ENCODE data around the gene SOWAHA.

SOWAHA gene

GRCh38 chr5:132773601-132774355, 39.3 kb upstream of the SOWAHA start:
- peak; percentile 34 to 69 for DNase-seq
- TF ChIP-seq GATA1 (IDR thresholded peaks at IDR 0.05; ENCODE audit: low read depth, low read length) (no peak), POLR2A (IDR thresholded peaks at IDR 0.05; ENCODE audit: low read length) (no peak)

DNA sequence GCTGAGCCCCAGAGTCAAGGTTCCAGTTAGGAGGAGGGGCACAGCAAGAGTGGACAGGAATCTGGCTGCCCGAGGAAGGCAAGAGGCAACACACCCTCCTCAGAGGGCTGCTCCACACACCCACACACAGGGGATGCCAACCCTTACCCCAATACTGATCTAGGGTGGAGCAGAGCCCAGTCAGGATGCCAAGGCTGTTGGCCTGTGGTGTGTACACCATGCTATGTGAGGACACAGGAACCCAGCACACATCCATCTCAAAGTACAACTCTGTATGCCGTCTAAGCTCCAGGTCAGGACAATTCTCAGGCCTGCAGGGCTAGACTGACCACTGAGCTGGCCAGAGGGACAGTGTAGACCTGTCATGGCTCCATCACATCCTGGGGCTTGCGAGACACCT, 38.7 kb upstream of the SOWAHA start:
- no peak for DNase-seq
- TF ChIP-seq POLR2A (IDR thresholded peaks at IDR 0.05; ENCODE audit: low read length) (no peak), GATA1 (IDR thresholded peaks at IDR 0.05; ENCODE audit: low read depth, low read length) (no peak)

DNA sequence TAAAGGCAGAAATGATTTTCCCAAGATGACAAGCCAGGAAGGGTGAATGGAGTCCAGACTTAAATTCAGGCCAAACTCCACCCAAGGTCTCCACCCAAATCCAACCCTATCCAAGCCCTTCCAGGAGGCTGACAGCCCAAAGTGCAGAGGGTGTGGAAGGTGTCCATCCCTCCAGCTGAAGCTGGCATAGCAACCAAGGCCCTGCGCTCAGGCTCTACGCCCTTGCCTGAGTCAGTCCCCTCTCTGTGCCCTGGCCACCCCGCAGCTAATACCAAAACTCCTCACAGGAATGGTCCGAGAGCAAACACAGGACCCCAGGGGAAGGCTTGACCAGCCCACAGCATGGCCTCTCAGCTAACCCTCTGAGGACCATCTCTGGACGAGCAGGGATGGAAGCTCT, 38.2 kb upstream of the SOWAHA start:
- DNase-seq, result no peak
- TF ChIP-seq GATA1 (IDR thresholded peaks at IDR 0.05; ENCODE audit: low read depth, low read length), result no peak
- no peak for TF ChIP-seq POLR2A (IDR thresholded peaks at IDR 0.05; ENCODE audit: low read length)

DNA sequence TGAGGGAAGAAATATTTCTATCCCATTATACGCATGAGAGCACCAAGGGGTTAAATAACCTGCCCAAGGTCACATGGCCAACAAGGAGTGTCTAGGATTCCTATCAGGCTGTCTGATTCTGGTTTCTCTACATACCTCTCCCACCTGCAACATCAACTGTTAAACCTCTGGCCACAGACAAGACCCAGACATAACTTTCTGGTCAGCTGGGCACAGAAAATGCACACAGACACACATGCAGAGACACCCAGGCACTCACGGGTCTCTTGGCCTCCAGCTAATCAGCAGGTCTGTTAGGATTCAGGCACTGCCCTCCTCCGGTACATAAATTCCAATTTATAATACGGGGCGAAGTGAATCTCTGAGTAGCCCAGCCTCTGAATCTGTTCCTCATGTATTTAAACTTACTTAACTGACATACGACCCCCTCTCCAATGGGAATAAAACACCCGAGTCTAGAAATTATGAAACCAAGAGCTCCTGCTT, 37.6 kb upstream of the SOWAHA start:
- TF ChIP-seq POLR2A (IDR thresholded peaks at IDR 0.05; ENCODE audit: low read length) (no peak), GATA1 (IDR thresholded peaks at IDR 0.05; ENCODE audit: low read depth, low read length) (no peak)
- DNase-seq, result peak; percentile 26 to 33

DNA sequence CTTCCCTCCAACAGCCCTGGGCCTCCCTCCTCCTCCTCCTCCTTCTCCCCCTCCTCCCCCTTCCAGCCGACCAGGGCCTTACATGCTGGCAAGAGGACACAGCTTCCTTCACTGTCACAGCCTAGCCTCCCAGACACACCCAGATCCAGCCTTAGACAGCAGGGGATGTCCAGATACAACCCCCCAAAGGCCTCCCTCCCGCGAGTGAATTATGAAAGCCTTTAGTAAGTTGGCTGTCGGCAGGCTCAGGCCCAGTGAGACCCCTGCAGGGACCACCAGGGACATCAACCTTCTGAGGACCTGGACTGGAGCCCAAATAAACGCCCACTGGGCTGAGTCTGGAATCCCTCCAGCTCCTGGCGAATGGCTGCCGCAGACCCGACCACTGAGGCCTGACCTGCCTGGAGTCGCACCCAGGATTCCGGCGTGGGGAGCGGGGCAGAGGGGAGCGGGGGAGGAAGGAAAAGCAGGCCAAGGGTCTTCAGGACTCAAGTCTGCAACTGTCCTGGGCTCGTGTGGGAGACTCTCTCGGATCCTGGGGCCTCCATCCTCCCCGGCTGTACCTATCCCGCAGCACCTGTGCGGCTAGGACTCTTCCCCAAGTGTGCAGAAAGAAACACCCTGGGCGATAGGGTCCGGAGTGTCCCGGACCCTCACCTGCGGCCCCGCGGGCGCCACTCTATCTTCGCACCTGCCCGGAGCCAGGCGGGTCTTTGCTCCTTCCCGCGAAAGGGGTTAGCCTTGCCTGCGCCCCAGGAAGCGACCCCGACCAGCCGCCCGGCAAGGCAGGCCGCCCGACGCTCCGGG, 36.8 kb upstream of the SOWAHA start:
- peak; percentile 66 to 75 for DNase-seq

DNA sequence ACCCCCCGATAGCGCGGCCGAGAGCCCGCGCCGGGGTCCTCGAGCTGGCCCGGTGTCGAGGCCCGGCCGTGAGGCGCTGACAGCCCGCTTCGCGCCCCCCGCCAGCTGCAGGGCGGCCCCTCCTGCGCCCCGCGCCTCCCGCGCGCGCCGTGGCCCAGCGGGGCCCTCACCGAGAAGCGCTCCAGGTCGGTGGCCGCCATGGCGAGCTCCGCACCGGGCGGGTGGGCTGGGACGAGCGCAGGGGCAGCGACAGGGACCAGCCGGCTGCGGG, 36.2 kb upstream of the SOWAHA start:
- no peak for DNase-seq
- no peak for TF ChIP-seq GATA1 (IDR thresholded peaks at IDR 0.05; ENCODE audit: low read depth, low read length)

More for the DNA sequence above, 36.8 kb upstream of the SOWAHA start:
- TF ChIP-seq POLR2A (IDR thresholded peaks at IDR 0.05; ENCODE audit: low read length) (no peak), GATA1 (IDR thresholded peaks at IDR 0.05; ENCODE audit: low read depth, low read length) (no peak)

DNA sequence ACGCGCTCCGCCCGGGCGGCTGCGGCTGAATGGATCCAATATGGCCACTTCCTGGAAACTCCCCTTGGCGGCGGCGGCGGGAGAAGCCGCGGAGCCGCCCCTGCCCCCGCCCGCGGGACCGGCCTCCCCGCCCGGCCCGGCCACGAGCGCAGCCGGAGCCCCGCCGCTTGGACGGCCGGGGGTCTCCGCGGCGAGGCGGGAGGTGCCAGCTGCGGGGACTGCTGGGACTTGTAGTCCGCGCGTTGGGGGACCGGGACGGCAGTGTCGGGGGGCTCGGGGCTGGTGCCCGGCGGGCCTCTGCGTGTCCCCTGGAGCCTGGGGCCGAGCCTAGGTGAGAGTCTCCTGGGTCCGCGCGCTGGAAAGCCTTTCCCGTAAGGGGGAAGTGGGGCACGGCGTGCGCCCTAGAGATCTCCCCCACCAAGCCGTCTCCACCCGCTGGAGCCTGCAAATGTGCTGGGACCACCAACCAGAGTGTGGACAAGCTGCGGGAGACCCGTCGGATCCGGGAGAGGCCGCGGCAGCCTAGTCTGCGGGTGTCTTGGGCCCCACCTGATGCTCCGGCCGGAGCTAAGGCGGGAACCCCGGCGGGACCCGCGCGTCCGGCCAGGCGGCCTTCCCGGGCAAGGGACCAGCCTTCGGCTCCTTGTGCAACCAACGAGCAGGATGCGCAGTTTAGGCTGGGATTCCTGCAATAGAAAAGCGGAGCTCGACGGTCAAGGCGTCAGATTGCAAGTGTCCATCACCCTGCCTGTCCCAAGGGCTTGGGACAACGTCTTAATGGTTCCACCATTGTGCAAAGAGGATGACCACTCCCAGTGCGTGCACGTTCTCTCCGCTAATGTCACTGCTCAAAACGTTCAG, 35.7 kb upstream of the SOWAHA start, which contains the start of gene SEPTIN8:
TSS of gene SEPTIN8 (minus strand) at position 31 of the 861 bp plus-strand sequence. CDS start 102 bp downstream, outside the sequence.
- peak; percentile 18 for TF ChIP-seq POLR2A (IDR thresholded peaks at IDR 0.05; ENCODE audit: low read length)
- TF ChIP-seq GATA1 (IDR thresholded peaks at IDR 0.05; ENCODE audit: low read depth, low read length), result no peak
- DNase-seq, result peak; percentile 67 to 78

DNA sequence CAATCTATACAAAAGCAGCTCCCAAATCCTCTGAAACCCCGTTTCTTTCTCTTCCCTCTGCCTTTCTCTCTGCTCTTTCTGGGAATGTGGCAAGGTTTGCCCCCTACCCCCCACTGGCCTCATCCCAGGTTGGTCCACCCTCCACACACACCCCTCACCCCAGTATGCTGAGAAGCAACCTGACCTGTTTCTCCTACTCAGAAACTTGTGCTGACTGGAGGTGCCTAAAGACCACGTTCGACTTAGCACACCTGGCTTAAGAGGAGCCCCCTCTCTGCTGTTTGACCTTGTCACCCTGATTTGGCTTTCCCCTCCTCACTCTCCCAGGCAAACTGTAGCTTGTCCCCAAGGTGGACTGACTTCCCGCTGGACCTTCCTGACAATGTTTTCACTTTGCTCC, 35.0 kb upstream of the SOWAHA start:
- DNase-seq, result no peak
- TF ChIP-seq POLR2A (IDR thresholded peaks at IDR 0.05; ENCODE audit: low read length) (no peak), GATA1 (IDR thresholded peaks at IDR 0.05; ENCODE audit: low read depth, low read length) (no peak)

- TF ChIP-seq GATA1 (IDR thresholded peaks at IDR 0.05; ENCODE audit: low read depth, low read length) (no peak), POLR2A (IDR thresholded peaks at IDR 0.05; ENCODE audit: low read length) (no peak)
- DNase-seq, result no peak
These were observed 34.2 kb upstream of the SOWAHA start for GRCh38 chr5:132778856-132779255.

DNA sequence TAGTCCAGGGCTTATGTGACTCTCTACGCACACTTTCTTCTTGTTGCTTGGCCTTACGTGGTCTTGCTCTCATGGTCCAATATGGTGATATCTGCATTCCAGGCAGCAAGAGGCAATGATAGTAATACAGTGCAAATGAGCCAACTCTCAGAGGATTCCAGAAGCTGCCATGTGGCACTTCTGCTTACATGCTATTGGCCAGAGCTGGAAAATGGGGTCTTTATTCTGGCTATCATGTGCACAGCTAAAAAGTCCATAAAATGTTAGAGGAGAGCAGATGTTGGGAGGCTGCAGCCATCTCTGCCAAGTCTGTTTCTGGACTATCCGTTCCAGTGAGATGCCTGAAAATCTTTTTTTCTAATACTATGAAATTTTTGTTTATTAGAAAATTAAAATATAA, 33.1 kb upstream of the SOWAHA start:
- no peak for DNase-seq
- TF ChIP-seq POLR2A (IDR thresholded peaks at IDR 0.05; ENCODE audit: low read length) (no peak), GATA1 (IDR thresholded peaks at IDR 0.05; ENCODE audit: low read depth, low read length) (no peak)

DNA sequence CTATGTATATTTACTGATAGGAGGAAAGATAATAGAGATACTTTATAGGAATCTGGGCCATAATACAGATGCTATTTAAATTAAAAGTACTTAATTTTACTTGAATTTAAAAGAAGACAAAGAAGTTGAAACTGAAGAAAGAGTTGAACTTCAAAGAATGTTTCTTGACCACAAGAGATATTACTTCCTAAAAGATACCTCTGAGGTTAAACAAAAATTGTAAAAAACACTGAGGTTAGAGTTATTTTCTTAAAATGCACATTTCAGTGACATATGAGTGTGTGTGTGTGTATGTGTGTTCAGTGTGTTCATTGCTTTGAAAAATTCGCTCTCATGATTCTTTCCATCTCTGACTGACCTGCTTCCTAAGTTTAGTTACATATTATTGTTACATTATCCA, 32.5 kb upstream of the SOWAHA start:
- TF ChIP-seq POLR2A (IDR thresholded peaks at IDR 0.05; ENCODE audit: low read length) (no peak), GATA1 (IDR thresholded peaks at IDR 0.05; ENCODE audit: low read depth, low read length) (no peak)
- DNase-seq, result no peak

DNA sequence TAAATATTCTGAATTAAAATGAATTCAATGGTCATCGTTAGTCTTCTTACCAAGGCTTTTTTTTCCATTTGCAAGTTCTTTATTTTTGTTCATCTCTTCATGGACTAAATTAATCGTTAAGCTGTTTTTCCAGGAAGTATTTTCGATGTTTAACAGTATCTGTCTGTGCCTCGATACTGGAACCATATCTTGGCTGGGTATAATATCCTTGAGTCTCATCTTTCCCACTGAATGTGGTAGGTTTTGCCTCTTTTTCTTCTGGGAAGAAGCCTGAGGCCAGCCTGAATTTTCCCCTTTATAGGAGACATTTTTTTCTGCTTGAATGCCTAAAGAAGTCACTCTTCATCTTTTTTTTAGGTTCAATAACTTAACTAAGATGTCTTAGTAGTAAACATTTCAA, 32.1 kb upstream of the SOWAHA start:
- DNase-seq, result no peak

GRCh38 chr5:132782101-132782500, 31.0 kb upstream of the SOWAHA start:
- no peak for DNase-seq

More for the DNA sequence above, 32.1 kb upstream of the SOWAHA start:
- TF ChIP-seq POLR2A (IDR thresholded peaks at IDR 0.05; ENCODE audit: low read length), result no peak
- no peak for TF ChIP-seq GATA1 (IDR thresholded peaks at IDR 0.05; ENCODE audit: low read depth, low read length)

DNA sequence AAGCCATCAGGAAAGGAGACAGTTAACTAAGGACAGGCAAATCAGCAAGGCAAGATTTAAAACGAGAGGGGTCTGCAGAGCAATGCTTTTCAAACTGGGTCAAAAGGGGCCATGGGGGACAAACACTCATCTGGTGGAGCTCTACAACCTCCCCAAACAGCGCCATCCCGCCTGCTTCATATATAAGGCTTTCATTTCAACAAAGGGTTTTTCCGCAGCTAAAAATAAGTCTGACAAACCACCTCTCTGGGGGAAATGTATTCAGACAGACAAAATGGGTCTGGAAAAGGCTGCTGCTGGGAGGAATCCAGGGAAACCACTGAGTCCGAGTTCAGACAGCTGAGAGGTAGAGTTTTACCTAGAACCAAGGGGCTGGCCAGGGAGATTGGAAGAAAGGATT, 27.7 kb upstream of the SOWAHA start:
- TF ChIP-seq GATA1 (IDR thresholded peaks at IDR 0.05; ENCODE audit: low read depth, low read length) (no peak), POLR2A (IDR thresholded peaks at IDR 0.05; ENCODE audit: low read length) (no peak)

More at GRCh38 chr5:132782101-132782500, 31.0 kb upstream of the SOWAHA start:
- TF ChIP-seq GATA1 (IDR thresholded peaks at IDR 0.05; ENCODE audit: low read depth, low read length), result no peak
- no peak for TF ChIP-seq POLR2A (IDR thresholded peaks at IDR 0.05; ENCODE audit: low read length)

More for the DNA sequence above, 27.7 kb upstream of the SOWAHA start:
- no peak for DNase-seq
